Ascending aorta (tissue), 2 donors: ENCODE data around the gene MBD6. TPM values are rescaled to one million over a fixed set of nuclear protein-coding genes. Genes with fewer than 3 reads are reported as not detected.

Source experiments
- DNase-seq, 2 donors: peaks; one replicate each; pipeline ENCODE4 v3.0.0-alpha.2; 2019; ENCODE audit warnings: low spot score in 2 of 2
- H3K27ac ChIP-seq, 2 donors: fragments of 200-600 bp; sonication (generic); one replicate each; pipeline ENCODE4 v1.5.1; 2016 to 2017; ENCODE audit warnings: mild to moderate bottlenecking in 1 of 2
- H3K27me3 ChIP-seq: fragments of 200-600 bp; sonication (generic); one replicate; pipeline ENCODE4 v1.5.1; 2017
- H3K36me3 ChIP-seq, 2 donors: fragments of 200-600 bp; sonication (generic); one replicate each; pipeline ENCODE4 v1.5.1; 2016
- H3K4me1 ChIP-seq, 2 donors: fragments of 200-600 bp; sonication (generic); one replicate each; pipeline ENCODE4 v1.5.1; 2016 to 2017; ENCODE audit warnings: mild to moderate bottlenecking in 1 of 2
- H3K4me3 ChIP-seq, 2 donors: fragments of 200-600 bp; sonication (generic); one replicate each; pipeline ENCODE4 v1.5.1; 2016 to 2017; ENCODE audit warnings: mild to moderate bottlenecking in 1 of 2
- H3K9me3 ChIP-seq, 2 donors: fragments of 200-600 bp; sonication (generic); one replicate each; pipeline ENCODE4 v1.5.1; 2016
- intact Hi-C: fragments of 100-400 bp; cut with DNase I; formaldehyde crosslinking; loops from one replicate; pipeline ENCODE4 v1.15.1; 2023
- total RNA-seq: library from RNA; depleted of rRNA; stranded (reverse); fragments of >200 nt; gene quantifications from one replicate; pipeline ENCODE4 v1.1.0, GENCODE V29; 2016
- TF ChIP-seq, protein P1 (sequence below), 3 experiments: fragments of 200-600 bp in 2 of 3; fragments of 450-650 bp in 1 of 3; sonication (generic) in 2 of 3; IDR thresholded peaks; one replicate each; pipeline ENCODE4 v1.5.1; 2016 to 2019; ENCODE audit warnings: antibody characterized with exemption in 3 of 3, mild to moderate bottlenecking in 1 of 3, moderate library complexity in 1 of 3

MBD6 gene
- total RNA-seq, 1 donor from 2014 or later, result 48.5 TPM

DNA sequence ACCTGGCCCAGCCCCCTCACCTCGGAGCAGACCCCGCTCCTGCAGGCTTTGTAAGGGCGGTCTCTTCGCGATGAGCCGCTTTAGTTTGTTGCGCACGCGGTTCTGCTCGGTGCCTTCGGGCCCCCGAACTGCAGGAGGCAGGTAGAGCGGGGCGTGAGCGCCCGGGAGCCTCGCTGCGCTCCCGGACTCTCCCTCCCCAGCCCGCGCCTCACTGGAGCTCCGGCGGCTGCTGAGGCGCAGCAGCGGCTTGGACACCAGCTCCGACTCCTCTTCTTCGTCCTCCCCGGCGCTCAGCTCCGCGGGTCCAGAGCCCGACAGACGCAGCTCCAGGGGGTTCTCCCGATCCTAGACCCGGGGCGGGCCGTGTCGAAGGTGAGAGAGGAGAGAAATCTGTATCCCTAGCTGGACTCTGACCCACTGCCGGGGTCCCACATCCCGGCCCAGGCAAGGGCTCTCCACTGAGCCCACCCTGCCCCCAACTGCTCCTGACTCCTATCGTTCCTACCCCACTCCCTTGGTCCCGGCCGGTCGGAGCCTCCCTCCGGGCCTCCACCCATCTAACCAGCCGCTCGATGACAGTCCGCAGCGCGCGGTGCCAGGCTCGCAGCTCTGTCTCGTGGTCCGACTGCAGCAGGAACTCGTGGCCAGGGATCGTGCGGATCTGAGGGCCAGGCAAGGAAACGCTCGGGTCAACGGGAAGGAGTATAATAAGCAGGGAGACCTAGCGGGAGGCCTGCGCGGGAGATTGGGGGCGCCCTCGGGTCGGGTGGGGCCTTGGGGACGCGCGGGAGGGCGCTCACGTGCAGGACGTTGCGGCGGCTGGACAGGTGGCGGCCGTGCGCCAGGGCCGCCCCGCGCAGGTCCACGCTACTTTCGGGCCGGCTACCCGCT is 47.1 kb upstream of the MBD6 start:
- no peak overlapping the region for H3K27ac ChIP-seq
- peak overlapping the region; percentile 31 to 65 for H3K4me3 ChIP-seq
- intact Hi-C loops, result no loop called here
- no peaks in the 10 kb centered on the region for H3K36me3 ChIP-seq
- no peak for DNase-seq
- no peaks in the 10 kb centered on the region for H3K9me3 ChIP-seq
- H3K4me1 ChIP-seq, result peaks cover 11 to 13% of the 10 kb centered on the region in 2 donors
- TF ChIP-seq, protein P1, sequence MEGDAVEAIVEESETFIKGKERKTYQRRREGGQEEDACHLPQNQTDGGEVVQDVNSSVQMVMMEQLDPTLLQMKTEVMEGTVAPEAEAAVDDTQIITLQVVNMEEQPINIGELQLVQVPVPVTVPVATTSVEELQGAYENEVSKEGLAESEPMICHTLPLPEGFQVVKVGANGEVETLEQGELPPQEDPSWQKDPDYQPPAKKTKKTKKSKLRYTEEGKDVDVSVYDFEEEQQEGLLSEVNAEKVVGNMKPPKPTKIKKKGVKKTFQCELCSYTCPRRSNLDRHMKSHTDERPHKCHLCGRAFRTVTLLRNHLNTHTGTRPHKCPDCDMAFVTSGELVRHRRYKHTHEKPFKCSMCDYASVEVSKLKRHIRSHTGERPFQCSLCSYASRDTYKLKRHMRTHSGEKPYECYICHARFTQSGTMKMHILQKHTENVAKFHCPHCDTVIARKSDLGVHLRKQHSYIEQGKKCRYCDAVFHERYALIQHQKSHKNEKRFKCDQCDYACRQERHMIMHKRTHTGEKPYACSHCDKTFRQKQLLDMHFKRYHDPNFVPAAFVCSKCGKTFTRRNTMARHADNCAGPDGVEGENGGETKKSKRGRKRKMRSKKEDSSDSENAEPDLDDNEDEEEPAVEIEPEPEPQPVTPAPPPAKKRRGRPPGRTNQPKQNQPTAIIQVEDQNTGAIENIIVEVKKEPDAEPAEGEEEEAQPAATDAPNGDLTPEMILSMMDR (IDR thresholded peaks at IDR 0.05), result no peak
- H3K27me3 ChIP-seq, result peaks cover 7% of the 10 kb centered on the region

DNA sequence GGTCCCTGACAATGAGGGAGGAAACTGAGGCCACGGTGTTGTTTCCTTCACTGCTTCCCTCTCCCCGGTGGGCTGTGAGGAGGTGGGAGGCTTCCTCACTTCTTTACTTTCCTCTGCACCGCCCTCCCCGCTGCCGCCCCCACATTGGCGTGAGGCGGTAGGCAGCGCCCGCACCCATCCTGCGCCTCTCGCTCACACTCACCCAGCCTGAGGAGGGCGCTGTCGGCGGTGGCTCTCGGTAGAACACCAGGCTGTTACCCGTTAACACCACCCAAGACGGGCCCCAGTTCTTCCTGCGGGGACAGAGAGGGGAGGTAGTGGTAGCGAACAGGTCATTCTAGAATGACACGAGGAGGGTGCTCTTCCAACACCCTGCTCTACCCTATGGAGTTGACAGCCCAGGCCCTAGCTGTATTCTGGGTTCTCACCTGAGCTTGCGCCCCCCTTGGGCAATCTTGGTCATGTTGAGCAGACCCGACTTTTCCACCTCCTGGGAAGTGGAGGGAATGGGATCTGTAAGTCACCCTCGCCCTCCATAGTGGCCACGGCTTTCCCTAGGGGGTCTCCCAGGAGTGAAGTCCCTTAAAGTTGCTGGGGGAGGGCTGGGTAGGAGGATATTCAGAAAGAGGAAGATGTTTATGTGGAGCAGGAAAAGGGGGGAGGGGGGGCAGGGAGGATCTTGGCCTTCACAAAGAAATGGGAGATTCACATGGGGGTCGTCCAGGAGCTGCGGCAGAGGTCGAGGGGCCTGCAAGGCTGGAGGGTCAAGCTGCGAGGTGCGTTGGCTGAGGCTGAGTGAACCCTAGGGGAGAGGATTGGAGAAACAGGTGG is 46.2 kb upstream of the MBD6 start:
- H3K27me3 ChIP-seq, result peaks cover 7% of the 10 kb centered on the region
- no peak for DNase-seq

DNA sequence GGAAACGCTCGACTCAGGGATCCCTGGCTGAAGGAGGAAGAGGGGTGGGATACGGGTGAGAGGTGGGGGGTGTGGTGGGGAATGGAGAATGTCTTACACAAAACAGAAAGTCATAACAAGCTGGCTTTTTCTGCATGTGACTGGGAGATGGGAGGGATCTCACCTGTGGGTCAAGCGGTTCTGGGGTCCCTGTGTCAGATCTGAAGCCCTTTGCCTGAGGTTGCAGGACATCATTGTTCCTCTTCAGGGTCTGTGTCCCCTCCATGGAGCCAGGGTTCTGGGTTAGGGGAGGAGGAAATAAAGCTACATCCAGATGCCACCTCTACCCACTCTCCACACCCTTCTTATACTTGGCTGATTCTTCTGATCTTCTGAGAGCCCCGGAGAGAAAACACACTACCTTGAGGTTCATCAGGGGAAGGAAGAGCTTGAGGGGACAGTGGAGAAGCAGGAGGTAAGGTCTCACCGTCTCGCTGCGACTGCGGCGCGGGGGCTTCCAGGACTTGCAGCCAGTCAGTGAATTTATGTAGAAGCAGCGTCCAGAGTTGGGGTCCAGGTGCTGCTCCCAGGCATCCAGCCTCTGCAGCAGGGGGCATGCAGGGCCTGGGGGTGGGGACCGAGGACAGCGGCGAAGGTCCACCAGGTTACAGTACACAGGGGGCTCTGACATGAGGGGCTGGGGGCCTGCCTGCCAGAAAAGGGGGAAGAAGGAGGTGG is 45.5 kb upstream of the MBD6 start:
- Histone ChIP-seq H3K27me3 (peaks cover 7% of the 10 kb centered on the region), H3K4me1 (peaks cover 11 to 13% of the 10 kb centered on the region in 2 donors), H3K36me3 (no peaks in the 10 kb centered on the region), H3K9me3 (no peaks in the 10 kb centered on the region), H3K27ac (peak overlapping the region in 1 of 2 donors; percentile 57), H3K4me3 (peak overlapping the region; percentile 16 to 65)
- TF ChIP-seq, protein P1 (IDR thresholded peaks at IDR 0.05), result no peak
- DNase-seq, result no peak
- intact Hi-C loops, result no loop called here

More for the DNA sequence above, 46.2 kb upstream of the MBD6 start:
- Histone ChIP-seq H3K36me3 (no peaks in the 10 kb centered on the region), H3K4me1 (peaks cover 11 to 13% of the 10 kb centered on the region in 2 donors), H3K27ac (no peak overlapping the region), H3K4me3 (peak overlapping the region; percentile 31 to 65), H3K9me3 (no peaks in the 10 kb centered on the region)
- TF ChIP-seq, protein P1 (IDR thresholded peaks at IDR 0.05), result peak in 2 of 3 experiments; percentile 23 to 25
- intact Hi-C loops, result no loop called here

DNA sequence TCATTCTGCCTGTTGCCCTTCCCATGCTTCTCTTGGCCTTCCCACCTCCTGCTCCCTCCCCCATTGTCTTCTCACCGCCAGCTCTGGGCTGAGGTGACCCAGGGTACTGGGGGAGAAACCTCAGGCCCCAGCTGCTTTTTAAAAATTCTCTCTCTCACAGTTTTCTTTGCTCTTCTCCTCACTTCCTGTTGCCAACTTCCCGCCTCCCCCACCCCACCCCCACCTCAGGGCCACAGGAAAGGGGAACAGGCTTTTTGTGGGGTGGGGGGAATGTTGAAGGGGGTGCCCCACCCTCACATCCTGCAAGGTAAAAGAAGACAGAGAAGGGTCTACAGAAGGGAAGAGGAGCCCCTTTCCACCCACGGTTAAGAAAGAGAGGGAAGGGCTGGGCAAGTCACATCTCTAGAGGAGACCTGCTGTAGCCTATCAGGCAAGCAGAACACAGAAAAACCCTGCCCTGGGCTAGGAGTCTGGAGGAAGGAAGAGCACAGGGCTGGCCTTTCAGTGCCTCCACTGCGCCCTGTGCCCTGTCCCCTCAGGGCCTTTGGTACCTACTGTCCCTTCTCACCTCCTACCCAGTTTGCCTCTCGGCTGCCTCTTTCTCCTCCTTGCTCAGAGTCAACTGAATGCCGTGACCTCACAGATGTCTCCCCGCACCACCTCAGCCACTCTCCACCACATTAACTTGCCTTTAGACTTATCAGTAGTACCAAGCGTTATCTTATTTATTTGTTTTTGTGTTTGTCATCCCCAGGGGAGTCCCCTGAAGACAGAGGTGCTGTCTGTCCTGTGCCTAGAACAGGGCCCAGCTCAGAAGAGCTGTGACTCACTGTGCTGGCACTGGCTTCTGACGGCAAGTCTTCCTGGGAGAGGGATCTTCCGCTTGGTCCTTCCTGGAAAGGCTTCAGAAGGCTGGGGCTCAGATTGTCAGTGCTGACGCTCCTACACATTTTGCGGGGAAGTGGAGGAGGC is 44.6 kb upstream of the MBD6 start:
- intact Hi-C loops, result no loop called here
- Histone ChIP-seq H3K27me3 (peaks cover 7% of the 10 kb centered on the region), H3K4me1 (peaks cover 11 to 13% of the 10 kb centered on the region in 2 donors), H3K4me3 (peak overlapping the region in 1 of 2 donors; percentile 65), H3K36me3 (no peaks in the 10 kb centered on the region), H3K9me3 (no peaks in the 10 kb centered on the region), H3K27ac (peak overlapping the region; percentile 44 to 57)
- TF ChIP-seq, protein P1 (IDR thresholded peaks at IDR 0.05), result no peak
- DNase-seq, result no peak
